RPMI7951 (cell line): ENCODE data around the gene GLOD5. TPM values are rescaled to one million over a fixed set of nuclear protein-coding genes. Genes with fewer than 3 reads are reported as not detected.

Experiments
- DNase-seq: peaks from one replicate; pipeline ENCODE4 v3.0.0-alpha.2; 2012; ENCODE audit warnings: low read depth
- total RNA-seq: library from RNA; depleted of rRNA; stranded (reverse); fragments of >200 nt; shearing (Covaris generic); gene quantifications from 2 replicates; pipeline ENCODE4 v1.2.3, GENCODE V29; 2014; rRNA removed

The GLOD5 gene
- not detected in 2 replicates for total RNA-seq

DNA sequence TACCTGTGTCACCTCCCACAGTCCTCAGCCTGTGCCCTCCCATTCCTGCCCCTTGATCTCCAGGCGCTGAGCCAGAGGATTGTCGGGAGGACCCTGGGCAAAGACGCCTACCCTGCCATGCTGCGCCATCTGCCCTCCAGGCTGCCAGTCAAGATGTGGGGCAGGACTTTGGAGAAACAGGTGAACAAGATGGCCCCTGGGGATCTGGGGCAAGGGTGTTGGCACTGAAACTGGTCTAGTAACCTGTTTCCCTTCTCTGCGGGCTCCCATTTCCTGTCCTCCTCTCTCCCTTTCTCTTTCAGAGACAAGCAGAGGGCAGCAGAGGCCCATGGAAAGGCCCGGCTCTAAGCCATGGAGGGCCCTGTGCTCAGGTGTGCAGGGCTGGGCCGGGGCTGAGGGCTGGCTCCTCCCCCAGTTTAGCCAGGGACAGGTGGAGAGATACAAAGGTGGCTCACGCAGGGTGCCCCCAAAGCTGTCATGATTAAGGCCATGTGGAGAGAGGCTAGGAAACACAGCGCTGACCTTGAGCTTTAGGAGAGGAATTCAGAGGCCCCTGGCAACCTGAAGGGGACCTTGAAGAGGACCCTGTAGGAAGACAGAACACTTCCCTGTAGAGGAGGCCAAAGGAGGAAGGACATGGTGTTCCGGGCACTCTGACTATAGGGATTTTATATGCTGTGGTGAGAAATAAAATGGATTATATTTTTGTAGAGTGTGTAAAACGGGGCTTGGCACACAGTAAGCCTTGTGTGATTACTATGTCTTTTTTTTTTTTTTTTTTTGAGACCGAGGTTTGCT lies at the start of gene GLOD5:
GLOD5 (plus strand) TSS at position 74 of the 798 bp plus-strand sequence; CDS start at position 118, 44 bp downstream.
- peak; percentile 14 for DNase-seq

DNA sequence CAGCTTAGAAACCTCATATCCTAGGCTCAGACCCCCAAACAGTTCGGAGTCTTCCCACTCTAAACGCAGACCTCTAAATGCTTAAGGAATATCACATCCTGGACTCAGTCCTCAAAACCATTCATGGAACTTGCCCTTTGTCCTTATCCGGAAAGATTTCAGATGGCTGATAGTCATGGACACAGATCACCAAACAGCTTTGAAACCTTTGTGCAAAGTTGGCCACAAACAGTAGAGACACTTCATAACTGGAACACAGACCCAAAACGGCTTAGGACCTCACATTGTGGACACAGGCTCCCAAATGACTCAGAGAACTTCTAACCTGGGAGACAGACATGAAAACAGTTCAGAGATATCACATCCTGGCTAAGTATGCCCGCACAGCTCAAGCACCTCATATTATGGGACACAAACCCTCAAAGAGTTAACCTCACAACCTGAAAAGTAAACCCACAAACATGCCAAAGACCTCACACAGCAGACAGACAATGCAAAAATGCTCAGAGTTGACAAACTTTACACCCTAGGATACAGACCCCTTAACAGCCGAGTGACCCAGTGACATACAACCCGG lies 49.5 kb upstream of the GLOD5 start:
- DNase-seq: no peak

DNA sequence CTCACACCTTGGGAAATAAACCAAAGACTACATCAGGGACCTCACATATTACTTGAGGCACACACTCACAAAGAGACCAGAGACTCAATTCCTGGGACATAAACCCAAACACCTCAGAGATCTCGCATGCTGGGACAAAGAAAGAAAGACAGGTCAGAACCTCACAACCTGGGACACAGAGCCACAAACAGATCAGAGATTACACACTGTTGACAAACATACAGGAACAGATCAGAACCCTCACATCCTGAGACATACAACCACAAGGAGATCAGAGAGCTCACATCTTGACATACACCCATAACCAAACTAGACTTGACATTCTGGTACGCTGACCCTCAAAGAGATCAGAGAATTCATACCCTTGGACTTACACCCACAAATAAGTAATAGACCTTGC lies 47.7 kb upstream of the GLOD5 start:
- DNase-seq: no peak

DNA sequence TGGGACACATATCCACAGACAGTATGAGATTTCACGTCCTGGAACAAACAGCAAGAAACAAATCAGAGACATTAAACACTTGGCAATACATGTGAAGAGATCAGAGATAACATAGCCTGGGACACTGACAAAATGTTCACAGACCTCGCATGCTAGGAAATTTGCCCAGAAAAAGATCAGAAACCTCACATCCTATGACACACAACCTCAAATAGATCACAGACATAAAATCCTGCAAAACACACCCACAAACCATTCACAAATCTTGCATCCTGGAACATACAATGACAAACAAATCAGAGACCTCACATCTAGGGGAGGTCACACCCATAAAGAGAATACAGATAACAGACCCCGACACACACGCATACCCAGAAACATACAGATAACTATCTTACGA lies 47.0 kb upstream of the GLOD5 start:
- DNase-seq: peak; percentile 11

DNA sequence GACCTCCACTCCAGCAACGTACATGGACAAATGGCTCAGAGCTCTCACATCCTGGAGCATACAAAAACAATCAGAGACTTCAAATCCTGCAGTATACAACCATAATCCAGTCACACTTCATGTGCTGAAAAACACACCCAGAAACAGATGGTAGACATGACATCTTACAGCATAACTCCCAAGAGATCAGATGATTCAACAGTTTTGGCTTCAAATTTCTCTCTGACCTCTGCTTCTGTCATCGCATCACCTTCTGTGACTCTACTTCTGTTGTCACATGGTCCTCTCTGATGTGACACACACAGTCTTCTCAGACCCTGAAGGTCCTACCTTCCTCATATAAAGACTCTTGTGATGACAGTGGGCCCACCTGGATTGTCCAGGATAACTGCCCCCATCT lies 46.5 kb upstream of the GLOD5 start:
- DNase-seq: peak; percentile 11

DNA sequence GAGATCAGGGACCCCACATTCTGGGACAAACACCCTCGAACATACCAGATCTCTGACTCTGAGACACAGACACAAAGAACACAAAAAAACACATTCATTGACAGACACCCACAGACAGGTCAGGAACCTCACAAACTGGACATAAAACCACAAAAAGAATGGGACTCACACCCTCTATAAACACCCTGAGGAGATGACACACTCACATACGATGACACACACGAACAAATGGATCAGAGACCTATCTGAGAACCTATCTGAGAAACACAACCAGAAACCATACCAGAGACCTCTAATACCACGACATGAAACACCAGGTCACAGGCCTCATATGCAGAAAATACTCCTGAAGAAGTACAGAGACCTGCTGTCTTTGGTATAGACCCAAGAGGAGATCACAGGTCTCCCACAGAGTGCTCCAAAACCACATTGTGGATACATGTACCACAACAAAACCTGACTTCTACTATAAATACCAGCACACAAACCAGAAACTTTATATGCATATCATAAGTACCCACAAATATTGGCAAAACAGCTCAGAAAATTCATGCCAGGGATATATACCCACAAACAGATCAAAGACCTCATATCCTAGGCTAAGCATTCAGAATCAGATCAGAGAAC lies 45.6 kb upstream of the GLOD5 start:
- peak; percentile 37 for DNase-seq

DNA sequence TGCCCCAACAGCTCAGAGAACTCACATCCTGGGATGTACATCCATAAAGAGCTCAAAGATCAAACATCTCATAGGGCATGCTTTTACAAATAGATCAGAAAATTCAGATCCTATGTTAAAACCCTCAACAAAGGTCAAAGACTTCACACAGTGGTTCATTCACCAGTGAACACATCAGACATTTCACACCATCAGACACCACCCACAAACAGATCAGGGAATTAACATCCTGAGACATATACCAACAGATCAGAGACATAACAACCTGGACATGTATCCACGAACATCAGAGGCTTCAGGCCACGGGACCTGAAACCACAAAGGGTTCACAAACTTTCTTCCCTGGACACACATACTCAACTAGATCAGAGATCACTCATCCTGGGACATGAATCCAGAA lies 41.6 kb upstream of the GLOD5 start:
- no peak for DNase-seq

DNA sequence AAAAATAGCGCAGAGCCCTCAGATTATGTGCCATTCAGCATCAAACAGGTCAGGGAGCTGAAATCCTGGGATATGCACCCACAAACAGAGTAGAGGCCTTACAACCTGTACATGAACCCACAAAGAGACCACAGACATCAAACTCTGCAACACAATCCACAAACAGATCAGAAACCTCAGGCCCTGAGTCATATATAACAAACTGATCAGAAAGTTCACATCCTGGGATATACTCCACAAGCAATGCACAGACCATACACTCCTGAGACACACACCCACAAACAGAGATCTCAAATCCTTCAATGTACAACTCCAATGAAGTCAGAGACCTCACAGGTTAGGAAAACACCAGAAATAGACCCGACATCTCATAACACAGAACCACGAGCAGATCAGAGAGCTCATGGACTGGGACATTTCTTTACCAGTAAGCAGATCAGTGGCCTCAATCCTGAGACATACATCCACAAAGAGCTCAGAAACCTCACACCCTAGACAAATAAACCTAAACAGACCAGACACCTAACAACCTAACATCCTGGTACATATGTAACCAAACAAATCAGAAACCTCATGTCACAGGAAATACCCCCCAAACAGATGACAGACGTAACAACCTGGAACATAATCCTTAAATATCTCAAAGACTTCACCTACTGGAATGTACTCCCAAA lies 40.8 kb upstream of the GLOD5 start:
- DNase-seq: no peak

DNA sequence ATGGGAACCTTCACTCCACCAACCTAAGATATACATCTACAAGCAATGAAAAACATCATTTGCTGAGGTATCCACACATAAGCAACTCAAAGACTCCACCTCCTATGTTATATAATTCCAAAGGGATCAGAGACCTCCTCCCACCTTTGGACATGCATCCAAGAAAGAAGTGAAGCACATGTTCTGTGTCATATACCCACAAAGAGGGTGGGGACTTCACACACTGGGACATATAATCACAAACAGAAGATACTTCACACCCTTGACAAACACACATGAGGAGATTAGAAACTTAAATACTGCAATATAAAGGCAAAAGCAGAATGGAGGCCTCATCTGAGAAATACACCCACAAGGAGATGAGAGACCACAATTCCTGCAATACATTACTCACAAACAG lies 39.6 kb upstream of the GLOD5 start:
- DNase-seq: no peak

DNA sequence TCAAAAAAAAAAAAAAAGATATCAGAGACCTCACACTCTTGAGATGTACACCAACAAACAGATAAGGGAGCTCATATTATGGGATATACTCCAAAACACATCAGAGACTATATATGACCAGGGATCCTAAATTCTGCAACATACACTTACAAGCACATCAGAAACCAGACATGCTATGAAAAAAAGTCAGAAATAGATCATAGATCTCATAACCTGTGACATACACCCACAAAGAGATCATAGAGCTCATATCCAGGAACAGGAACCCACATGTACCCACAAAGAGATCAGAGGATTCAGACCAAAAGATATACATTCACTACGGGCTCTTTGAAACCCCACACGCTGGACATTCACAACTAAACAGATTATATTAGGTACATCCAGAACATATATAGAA lies 35.0 kb upstream of the GLOD5 start:
- DNase-seq: no peak

DNA sequence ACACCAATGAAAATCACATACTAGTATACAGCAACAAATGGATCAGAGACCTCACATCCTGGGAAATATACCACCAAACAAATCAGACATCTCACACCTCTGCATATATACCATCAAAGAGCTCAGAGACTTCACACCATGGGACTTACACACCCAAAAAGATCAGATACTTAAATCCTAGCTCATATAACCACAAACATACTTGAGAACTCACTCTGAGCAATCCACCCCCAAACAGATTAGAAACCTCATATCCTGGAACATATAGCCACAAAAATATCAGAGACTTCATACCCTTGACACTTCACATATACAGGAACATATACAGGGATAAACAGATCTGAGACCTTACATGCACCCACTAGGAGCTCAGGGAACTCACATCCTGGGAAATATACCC lies 32.9 kb upstream of the GLOD5 start:
- DNase-seq: no peak

DNA sequence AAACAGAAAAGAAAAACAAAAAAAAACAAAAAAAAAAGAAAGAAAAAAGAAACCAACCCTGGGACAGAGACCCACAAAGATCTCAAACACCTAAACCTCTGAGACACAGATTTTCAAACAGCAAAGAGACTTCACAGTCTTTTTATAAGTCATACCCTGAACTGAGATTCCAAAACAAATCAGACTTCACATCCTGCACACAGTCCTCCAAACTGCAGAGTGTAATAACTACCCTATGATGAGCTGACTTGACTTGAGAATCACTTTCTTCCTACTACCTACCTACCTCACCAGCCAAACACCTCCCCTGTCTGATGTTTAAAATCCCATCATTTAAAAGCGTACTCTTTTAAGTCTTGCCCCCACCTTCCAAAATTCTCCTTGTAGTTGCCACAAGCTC lies 25.2 kb upstream of the GLOD5 start:
- DNase-seq: no peak

DNA sequence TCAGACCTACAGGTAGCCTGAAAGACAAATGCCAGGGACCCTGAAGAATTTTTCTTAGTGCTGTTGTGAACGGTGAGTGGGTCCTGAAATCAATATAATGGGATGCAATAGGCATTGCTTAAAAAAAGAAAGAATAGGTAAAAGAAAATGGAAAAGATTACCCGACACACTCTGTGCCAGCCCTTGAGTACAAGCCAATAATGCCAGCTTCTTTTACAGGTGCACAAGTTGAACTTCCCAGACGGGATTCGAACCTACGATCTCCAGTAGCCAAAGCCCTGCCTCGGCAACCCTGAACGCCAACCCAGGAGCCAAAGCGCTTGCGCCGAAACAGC lies 24.7 kb upstream of the GLOD5 start:
- no peak for DNase-seq

DNA sequence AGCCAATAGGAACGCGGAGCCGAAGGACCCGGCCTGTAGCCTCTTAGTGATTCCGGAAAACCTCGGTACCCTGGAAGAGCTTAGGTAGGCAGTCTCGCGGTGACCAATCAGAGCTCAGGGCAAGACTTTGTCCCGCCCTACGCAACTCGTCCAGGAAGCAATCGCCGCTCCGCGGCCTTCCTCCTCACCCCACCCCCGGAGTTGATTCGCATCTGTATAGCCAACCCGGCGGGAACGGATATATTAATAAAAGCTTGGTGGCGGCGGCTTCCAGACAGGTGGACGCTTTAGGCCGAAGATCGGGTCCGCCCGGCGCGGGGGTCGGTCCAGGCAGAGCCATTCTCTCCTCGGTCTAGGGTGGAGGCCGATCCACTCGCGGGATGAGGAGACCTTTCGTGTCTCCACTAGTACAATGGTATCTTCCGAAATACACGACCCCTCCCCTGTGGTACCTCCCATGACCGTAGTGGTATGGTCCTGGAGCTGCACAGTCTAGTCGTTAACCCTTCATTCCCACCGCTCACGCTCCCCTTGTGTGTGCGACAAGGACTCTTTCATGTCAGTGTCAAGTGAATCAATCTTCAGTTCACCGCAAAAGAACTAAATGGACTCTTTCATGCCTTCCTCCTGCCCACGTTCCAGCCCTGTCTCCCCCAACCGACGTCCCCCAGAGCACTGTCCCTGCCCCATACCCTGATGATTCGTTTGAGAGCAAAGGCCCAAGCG lies 24.2 kb upstream of the GLOD5 start:
- peak; percentile 98 for DNase-seq

DNA sequence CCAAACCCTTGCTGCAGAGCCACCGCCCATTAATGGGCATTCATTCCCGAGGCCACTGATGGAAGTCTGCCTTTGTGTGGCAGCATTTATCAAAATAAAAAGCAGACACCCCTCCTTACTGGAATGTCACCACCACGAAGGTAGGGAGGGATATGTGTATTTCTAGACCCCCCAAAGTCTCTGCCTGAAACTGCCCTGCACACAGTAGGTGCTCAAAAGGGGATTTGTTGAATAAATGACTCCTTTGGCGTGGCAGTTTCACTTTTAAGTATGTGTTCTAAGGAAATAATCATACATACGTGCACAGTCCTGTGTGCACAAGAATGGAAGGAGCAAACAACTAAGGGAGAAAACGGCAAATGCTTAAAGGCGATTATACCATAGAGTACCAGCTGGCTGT lies 23.6 kb upstream of the GLOD5 start:
- no peak for DNase-seq

DNA sequence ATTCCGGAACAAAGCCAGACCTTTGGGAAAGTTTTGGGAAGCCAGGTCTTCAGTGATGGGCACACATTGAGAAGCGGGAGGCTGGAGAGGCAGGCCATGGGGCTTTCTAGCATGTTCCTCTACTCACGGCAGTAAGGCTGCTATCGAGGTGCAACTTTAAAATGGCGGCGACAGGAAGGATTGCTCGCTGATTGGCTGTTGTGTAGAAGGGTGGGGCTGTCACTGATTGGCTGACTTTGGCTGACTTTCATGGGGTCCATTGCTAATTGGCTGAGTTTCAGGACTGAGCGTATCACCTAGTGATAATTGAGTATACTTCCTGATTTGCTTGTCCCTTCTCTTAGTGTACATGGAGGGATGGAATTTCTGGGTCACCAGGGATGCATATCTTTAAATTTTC lies 19.7 kb upstream of the GLOD5 start:
- DNase-seq: no peak

DNA sequence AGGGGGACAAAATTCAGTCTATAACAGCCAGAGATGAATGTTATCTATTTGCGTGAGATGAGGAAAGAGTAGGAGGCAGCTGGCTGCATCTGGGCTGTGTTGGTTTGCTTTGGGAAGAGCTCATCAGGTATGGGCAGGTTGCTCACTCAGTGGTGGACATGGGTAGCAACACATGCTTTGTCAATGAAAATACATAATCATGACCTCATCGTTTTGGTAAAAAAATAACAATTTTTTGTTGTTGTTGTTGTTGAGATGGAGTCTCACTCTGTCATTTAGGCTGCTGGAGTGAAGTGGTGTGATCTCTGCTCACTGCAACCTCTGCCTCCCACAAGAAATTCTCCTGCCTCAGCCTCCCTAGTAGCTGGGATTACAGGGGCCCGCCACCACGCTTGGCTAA lies 16.3 kb upstream of the GLOD5 start:
- no peak for DNase-seq

DNA sequence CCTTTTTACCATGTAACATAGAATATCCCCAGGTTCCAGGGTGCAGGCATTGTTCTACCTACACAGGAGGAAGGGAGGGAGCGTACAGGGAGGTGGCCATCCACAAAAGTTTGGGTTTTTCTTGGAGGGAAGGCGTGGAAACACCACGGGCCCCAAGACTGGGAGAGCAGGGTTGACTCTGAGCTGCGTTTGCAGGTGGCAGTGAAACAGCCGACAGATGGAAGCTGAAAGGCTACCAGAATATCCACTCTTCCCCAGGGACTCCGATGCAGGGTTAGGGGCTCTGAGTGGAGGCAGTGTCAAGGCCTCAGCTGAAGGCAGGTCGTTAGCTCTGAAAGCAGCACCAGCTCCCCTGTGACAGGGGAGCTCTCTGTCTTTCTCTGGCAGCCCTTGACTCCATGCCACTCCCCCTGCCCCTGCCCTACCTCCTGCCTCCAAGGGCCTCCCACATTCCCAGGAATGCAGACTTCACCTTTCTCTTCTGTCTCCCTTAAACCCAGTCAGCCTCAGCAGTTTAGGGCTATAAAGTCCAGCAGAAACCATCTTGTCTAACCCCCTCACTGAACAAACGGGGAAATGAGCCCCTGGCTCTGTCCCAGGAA lies 14.0 kb upstream of the GLOD5 start:
- DNase-seq: no peak

DNA sequence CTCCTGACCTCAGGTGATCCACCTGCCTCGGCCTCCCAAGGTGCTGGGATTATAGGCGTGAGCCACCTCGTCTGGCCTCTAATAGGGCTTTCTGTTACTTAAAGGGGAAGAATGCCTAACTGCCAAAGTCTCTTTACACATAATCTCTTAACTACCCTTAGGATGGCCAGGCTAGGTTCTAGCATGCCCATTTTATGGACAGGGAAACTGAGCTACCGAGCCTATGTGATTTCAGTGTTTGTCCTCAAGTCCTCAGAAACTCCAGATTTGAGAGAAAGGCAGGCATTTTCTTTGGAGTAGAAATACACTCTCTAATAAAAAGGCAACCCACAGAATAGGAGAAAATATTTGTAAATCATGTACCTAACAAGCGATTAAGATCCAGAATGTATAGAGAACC lies 12.4 kb upstream of the GLOD5 start:
- DNase-seq: no peak

DNA sequence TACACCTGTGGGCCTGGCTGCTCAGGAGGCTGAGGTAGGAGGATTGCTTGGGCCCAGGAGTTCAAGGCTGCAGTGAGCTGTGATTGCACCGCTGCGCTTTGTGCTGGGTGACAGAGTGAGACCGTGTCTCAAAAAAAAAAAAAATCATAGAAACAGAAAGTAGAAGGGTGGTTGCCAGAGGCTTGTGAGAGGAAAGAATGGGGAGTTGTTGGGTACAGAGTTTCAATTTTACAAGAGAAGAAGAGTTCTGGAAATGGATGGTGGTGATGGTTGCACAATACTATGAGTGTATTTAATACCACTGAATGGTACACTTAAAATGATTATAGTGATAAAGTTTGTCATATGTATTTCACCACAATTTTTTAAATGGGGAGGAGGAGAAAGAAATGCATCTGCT lies 10.2 kb upstream of the GLOD5 start:
- no peak for DNase-seq

DNA sequence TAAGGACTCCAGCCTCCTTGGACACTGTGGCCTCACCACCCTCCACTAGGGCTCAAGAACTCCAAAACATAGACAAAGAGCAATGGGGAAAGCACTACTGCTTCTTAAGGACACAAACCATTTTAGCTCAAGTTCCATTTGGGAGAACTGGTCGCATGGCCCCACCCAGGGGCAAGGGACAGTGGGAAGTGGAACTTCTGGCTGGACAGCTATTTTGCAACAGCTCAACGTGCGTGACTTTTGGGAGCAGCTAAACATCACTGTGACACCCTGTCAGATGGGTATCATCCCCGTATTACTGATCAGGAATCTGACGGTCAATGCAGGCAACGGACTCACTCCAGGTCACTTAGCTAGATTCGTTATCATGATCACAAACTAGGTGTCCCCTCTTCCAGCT lies 9.0 kb upstream of the GLOD5 start:
- DNase-seq: no peak
